HG02973 (cell line): ENCODE data around the gene NHEJ1.

Source experiments
- ATAC-seq: cut with Tn5 transposase; IDR thresholded peaks from one replicate; pipeline ENCODE4 v1.9.1; 2021; ENCODE audit warnings: moderate library complexity; ENCODE audit not compliant: unreplicated experiment

NHEJ1 gene

DNA sequence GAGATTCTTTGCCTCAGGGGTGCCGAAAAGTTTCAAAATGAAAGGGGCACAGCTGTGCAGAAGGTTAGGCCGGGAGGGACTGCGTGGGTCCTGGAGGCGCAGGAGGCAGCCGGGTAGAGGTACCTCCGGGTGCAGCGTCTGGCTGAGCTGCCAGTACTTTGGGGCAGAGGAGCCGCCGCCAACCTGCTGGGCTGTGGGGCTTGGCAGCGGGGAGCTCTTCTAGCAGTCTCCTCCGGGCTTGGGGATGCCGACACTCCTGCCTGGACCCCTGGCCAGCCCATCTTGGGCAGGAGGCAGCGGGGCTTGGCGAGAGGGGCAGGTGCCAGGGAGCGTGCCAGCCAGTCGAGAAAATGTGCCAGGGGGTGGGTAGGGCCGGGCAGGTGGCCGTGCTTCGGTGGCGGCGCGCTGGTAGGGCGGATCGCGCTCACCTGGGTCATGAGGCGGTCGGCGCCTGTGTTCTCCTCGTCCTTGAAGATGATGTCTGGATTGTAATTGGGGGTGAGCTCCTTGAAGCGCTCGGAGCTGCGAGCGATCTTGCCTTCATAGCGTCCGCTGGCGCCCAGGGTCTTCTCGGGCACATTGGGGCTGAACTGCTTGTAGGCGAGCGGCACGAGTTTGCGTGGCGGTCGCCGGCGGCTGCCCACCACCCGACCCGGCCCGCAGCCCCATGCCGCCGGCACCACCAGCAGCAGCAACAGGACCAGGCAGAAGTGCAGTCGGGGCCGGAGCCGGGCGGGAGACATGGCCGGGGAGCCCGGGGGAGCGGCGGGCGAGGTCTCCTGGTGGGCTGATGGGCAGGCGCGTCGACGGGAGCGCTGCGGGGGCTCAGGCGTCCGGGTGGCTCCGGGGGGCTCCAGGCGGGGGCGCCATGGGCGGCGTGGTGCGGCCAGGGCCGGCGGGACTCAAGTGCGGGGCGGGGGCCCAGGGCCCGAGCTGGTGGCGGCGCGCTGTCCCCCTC lies 100.6 kb downstream of the NHEJ1 start:
- no peak for ATAC-seq

- ATAC-seq, result no peak
Observed at GRCh38 chr2:219059375-219059724, 101.3 kb downstream of the NHEJ1 start.

DNA sequence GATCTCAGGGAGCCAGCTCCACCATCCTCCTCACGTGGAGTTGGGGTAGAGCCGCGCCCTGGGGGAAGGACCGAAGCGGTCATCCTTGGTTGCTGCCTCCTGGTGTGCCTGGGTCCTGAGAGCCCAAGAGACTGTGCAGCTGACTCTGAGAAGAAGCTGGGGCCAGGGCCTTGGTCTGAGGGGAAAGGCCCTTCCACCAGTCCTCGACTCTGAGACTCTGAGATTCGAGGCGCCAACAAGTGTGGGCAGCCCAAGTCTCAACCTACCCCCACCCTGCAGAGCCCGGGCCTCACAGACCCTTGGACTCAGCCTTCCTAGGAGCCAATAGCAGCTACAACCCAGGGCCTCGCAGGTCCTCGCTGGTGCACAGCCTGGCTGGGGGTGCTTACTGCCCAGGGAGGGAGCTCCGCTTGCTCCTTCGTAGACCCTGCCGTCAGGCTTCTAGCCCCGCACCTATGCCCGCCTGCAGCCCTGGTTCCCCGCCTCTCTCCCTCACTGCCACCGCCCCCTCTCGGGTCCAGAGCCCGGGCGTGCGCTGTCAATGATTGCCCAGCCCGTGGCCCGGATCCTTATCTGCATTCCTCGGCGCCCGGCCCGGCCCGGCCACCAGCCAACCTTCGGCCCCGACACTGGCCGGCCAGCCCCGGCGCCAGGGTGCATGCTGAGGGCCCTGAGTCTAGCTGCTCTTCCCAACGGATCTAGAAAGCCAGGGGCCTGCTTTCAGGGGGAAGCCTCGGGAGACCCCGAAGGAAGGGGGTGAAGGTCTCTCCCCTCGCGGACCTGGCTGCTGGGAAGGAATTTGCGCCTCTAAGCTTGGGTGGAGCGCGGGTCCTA lies 101.9 kb downstream of the NHEJ1 start:
- no peak for ATAC-seq

- ATAC-seq, result peak; percentile 77
Observed at GRCh38 chr2:219057709-219058540, 102.7 kb downstream of the NHEJ1 start.

DNA sequence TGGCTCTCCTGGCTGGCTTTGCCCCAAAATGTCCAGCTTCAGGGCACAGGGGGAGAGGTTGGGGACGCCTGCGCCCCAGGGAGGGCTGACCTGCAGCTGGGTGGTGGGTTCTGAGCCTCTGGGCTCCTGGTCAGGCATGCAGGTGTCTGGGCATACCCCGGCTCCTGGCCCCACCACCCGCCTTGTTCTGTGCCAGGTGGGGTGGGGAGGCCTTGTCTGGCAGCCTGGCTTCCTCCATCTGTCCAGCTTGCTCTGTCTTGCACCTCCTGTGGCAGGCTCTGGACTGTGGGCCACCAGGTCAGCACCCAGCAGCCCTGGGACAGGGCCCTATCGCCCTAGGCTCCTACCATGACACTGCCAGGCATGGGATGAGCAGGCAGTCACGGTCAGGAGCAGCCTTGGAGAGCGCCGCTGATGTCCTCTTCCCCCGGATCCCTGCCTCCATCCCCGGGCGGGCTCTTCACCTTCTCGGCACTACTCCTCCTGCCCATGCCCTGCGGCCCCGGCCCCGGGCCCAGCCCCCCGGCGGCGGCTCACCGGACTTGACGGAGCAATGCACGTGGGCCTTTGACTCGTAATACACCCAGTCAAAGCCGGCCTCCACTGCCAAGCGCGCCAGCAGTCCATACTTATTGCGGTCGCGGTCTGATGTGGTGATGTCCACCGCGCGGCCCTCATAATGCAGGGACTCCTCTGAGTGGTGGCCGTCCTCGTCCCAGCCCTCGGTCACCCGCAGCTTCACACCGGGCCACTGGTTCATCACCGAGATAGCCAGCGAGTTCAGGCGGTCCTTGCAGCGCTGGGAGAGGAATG lies 103.5 kb downstream of the NHEJ1 start:
- ATAC-seq, result no peak

DNA sequence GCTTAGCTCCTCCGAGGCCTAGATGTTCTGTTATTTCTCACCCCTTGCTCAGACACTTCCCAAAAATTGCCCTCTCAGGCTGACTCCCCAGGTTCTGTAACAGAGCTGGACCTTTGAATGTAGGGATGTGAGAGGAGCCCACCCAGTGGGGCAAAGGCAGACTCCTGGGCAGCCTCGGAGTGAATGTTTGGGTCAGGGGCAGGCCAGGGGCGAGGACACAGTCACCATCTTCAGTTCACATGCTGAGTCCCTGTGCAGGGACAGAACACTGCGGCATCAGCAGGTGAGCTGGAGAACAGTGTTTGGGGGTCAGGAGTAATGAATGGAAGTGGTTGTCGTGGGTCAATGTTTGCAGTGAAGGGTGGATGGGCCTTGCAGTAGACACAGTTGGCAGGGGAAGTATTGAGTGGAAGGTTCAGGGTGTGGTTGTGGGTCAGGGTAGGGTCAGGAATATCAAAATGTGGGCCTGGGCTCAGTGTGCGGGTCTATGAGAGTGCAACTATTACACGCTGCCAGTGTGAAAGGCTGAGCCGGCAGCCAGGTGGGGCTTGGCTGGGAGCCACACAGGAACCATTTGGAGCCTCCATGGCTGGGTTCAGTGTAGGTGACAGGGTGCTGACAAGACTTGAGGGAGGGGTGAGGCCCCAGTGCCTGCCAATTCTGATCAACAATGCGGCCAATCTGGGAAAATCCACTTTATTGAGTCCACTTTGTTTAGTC lies 104.3 kb downstream of the NHEJ1 start:
- ATAC-seq, result no peak

DNA sequence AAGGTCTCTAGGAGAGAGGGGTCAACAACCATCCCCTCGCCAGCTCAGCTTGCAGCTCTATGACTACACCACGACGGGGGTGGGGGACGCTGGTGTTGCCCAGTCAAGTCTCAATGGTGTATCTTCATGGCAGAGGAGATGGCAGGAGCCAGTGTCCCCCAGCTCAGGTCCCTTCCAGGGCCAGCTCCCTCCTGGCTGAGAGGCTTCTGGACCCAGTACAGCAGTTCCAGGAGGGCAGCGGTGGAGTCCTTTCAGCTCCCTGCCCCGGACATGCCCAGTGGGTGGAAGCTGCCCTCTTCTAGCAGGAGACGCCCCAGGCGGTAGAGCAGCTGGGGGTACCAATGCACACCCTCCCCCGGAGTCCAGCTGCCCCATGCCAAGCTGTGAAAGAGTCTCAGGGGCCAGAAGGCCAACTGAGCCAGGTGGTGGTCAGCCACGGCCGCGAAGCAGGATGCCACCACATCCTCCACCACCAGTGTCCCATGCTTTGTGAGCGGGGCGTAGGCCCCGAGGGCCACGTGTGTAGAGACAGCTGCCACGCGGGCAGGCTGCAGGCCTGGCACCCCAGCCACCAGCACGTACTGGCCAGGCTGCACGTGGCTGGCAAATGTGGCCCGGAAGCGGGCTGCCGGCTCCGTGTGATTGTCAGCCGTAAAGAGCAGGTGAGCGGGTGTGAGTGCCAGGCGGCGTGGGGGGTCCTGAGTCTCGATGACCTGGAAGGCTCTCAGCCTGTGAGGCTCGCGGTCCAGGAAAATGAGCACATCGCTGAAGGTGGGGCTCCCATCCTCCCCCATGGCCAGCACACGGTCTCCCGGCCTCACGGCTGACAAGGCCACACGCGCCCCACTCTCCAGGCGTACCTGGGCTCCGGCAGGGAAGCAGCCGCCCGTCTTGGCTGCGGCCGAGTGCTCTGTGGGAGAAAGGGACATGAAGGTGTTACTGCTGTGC lies 105.4 kb downstream of the NHEJ1 start:
- ATAC-seq, result no peak

- ATAC-seq, result no peak
Observed at GRCh38 chr2:219049282-219049681, 111.3 kb downstream of the NHEJ1 start.

GRCh38 chr2:219045937-219046550 lies 114.6 kb downstream of the NHEJ1 start:
- no peak for ATAC-seq

GRCh38 chr2:219042750-219043149 lies 117.9 kb downstream of the NHEJ1 start:
- no peak for ATAC-seq

DNA sequence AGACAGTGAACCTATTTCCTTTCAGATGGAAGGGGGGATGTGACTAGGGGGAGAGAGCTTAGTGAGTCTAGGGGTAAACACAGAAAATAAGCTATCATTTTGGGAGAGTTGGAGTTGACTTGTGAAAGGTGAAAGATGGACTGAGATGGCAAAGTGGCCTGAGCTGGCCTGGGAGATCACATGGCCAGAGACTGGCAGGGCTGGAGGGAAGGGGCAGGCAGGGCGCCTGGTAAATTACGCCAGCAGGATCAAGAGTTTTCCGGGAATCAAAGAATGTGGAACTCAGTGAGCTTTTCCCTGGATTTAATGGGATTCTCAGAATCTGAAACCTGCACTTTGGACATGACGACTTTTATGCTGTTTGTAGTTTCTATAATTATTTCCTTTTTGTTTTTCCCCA lies 118.5 kb downstream of the NHEJ1 start:
- ATAC-seq, result no peak

- no peak for ATAC-seq
Observed at GRCh38 chr2:219041252-219041651, 119.4 kb downstream of the NHEJ1 start, which contains the start of gene CFAP65. CFAP65 (minus strand) TSS chr2:219041516; CDS start chr2:219039048, 2,468 bp downstream.

GRCh38 chr2:219038600-219038999 lies 122.0 kb downstream of the NHEJ1 start:
- no peak for ATAC-seq

- no peak for ATAC-seq
Observed at GRCh38 chr2:219037783-219038499, 122.7 kb downstream of the NHEJ1 start.

- no peak for ATAC-seq
Observed at GRCh38 chr2:219035942-219036341, 124.7 kb downstream of the NHEJ1 start.

DNA sequence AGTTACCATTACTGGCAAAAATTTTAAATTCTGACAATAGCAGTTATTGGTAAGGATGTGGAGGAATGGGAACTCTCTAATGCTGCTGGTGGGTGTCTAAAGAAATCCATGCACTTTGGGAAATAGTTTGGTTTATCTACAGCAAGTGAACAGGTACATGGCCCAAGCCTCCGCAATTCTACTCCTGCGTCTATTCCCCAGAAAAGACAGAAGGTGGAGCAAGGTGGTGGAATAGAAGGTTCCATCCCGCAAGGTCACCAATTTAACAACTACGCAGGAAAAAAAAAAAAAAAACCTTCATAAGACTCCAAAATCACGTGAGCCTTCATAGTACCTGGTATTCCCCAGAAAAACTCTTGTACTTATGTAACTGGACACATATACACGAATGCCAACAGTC lies 125.8 kb downstream of the NHEJ1 start:
- no peak for ATAC-seq

GRCh38 chr2:219032051-219032745 lies 128.4 kb downstream of the NHEJ1 start:
- no peak for ATAC-seq
